ENCODE measurements around the gene MAN2B2. TPM values are rescaled to one million over a fixed set of nuclear protein-coding genes. Genes with fewer than 3 reads are reported as not detected.

Gene MAN2B2
- total RNA-seq, 2 donors from 2014 or later, result 22.4 to 28.3 TPM

DNA sequence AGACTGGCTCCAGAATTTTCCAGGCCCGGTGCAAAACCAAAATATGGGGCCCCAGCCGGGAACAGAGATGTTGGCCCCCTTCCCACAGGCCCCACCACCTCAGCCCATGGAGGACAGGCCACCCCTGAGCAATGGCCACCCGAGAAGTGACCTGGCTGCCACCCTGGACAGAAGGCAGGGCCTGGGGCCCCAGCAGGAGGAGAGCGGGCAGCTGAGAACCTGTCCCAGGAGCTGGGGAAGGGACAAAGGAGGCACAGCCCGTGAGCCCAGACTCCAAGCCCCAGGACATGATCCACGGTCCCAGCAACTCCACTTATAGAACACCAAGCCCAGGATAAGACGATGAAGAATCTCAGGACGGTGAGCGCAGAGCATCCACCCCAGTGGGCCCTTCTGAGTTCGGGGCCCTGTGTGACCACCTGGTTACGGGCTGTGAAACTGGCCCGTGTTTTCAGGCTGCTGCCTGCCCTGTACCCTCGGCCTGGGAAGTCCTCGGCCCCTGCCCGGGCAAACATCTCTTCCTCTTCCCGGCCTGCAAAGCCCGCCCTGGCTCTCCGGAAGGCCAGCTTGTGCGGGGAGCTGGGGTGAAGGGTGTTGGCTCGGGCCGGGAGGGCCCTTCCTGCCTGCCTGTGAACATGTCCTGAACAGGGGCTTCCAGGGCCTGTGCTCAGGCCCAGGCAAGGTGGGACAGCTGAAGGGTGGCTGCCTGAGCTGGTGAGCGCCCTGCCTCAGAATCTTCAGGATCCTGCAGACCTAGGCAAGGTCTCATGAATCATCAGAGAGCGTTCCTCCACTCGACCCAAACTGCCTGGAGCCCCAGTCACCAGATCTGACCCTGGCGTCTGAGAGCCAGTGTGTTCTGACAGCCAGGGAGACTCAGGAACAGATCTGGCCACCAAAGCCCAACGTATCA, 47.0 kb upstream of the MAN2B2 start:
- WGBS, 2 donors, result 52 to 53% methylated on average over 5 to 23 of the region's 26 CpGs
- Histone ChIP-seq H3K27ac (no peak overlapping the region), H3K4me1 (no peaks in the 10 kb centered on the region), H3K4me3 (no peak overlapping the region), H3K27me3 (no peaks in the 10 kb centered on the region), H3K9me3 (no peaks in the 10 kb centered on the region), H3K36me3 (replicated peaks in 1 of 2; ENCODE audit: insufficient read depth in 1 of 2, low read depth in 2 of 2) (no peaks in the 10 kb centered on the region)
- intact Hi-C loops (cut with DNase I), result no loop called here
- ATAC-seq (no peak), DNase-seq (no peak)
- TF ChIP-seq CTCF (IDR thresholded peaks at IDR 0.05) (no peak), POLR2A (IDR thresholded peaks at IDR 0.05) (no peak)

- H3K4me1 ChIP-seq, result no peaks in the 10 kb centered on the region
- no peak overlapping the region for H3K27ac ChIP-seq
- intact Hi-C loops (cut with DNase I), result no loop called here
- no peak for DNase-seq
- H3K36me3 ChIP-seq (replicated peaks in 1 of 2; ENCODE audit: insufficient read depth in 1 of 2, low read depth in 2 of 2), result no peaks in the 10 kb centered on the region
- H3K9me3 ChIP-seq, result no peaks in the 10 kb centered on the region
- H3K4me3 ChIP-seq, result no peak overlapping the region
- no peaks in the 10 kb centered on the region for H3K27me3 ChIP-seq
- TF ChIP-seq CTCF (IDR thresholded peaks at IDR 0.05) (no peak), POLR2A (IDR thresholded peaks at IDR 0.05) (no peak)
- ATAC-seq, result no peak
- WGBS, 2 donors, result 33 to 47% methylated on average over 7 to 8 of the region's 10 CpGs
Observed at GRCh38 chr4:6529021-6529420, 46.0 kb upstream of the MAN2B2 start.

- Histone ChIP-seq H3K4me1 (no peaks in the 10 kb centered on the region), H3K9me3 (no peaks in the 10 kb centered on the region), H3K27me3 (no peaks in the 10 kb centered on the region), H3K4me3 (no peak overlapping the region), H3K36me3 (replicated peaks in 1 of 2; ENCODE audit: insufficient read depth in 1 of 2, low read depth in 2 of 2) (no peaks in the 10 kb centered on the region), H3K27ac (no peak overlapping the region)
- WGBS, 2 donors, result 75 to 80% methylated on average over 13 to 15 of the region's 15 CpGs
- ATAC-seq (no peak), DNase-seq (no peak)
- no peak for TF ChIP-seq POLR2A (IDR thresholded peaks at IDR 0.05)
- no peak for TF ChIP-seq CTCF (IDR thresholded peaks at IDR 0.05)
- intact Hi-C loops (cut with DNase I), result no loop called here
Observed at GRCh38 chr4:6530301-6530700, 44.7 kb upstream of the MAN2B2 start.

- WGBS, 2 donors, result 28 to 39% methylated on average over 3 to 8 of the region's 9 CpGs
- intact Hi-C loops (cut with DNase I), result no loop called here
- H3K36me3 ChIP-seq (replicated peaks in 1 of 2; ENCODE audit: insufficient read depth in 1 of 2, low read depth in 2 of 2), result no peaks in the 10 kb centered on the region
- H3K4me1 ChIP-seq, result no peaks in the 10 kb centered on the region
- no peak for ATAC-seq
- no peaks in the 10 kb centered on the region for H3K9me3 ChIP-seq
- no peak for DNase-seq
- no peak overlapping the region for H3K27ac ChIP-seq
- TF ChIP-seq CTCF (IDR thresholded peaks at IDR 0.05) (no peak), POLR2A (IDR thresholded peaks at IDR 0.05) (no peak)
- no peak overlapping the region for H3K4me3 ChIP-seq
- H3K27me3 ChIP-seq, result no peaks in the 10 kb centered on the region
Observed at GRCh38 chr4:6530964-6531363, 44.0 kb upstream of the MAN2B2 start.

DNA sequence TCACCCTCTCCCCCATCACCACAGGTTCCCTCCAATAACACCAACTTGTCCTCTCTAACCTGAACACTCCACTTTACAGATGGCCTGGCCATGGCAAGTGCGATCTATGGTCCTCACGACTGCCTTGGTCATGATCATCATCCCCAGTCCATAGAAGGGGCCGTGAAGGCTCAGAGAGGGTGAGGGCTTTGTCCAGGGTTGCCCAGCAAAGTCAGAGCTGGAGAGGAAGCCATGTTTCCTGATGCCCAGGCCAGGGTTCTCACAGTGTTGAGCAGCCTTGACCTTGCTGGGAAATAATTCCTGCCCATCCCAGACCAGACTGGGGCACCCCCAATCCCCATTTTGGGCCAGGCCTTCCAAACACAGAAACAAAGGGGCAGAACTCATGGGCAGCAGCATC, 42.9 kb upstream of the MAN2B2 start:
- Histone ChIP-seq H3K9me3 (no peaks in the 10 kb centered on the region), H3K36me3 (replicated peaks in 1 of 2; ENCODE audit: insufficient read depth in 1 of 2, low read depth in 2 of 2) (no peaks in the 10 kb centered on the region), H3K27ac (no peak overlapping the region), H3K4me3 (no peak overlapping the region), H3K4me1 (no peaks in the 10 kb centered on the region), H3K27me3 (no peaks in the 10 kb centered on the region)
- no peak for DNase-seq
- intact Hi-C loops (cut with DNase I), result no loop called here
- 45 to 100% methylated on average over 1 to 3 of the region's 3 CpGs for WGBS, 2 donors
- TF ChIP-seq POLR2A (IDR thresholded peaks at IDR 0.05) (no peak), CTCF (IDR thresholded peaks at IDR 0.05) (no peak)
- ATAC-seq, result no peak
